Astrocyte (in vitro differentiated cells and primary cell): Measurements from ENCODE around the gene GRM5. TPM values are rescaled to one million over a fixed set of nuclear protein-coding genes. Genes with fewer than 3 reads are reported as not detected.

Experiments used
- DNase-seq: peaks from one replicate; pipeline ENCODE4 v3.0.0-alpha.2; 2010; ENCODE audit warnings: low read depth
- FAIRE-seq: peaks from 2 replicates; lab custom pipeline; 2011; peaks lifted over from hg19 to GRCh38; lab: Jason Lieb, UNC
- H2AFZ ChIP-seq: 2 replicates; pipeline ENCODE4 v1.6.0; 2012; ENCODE audit warnings: low read depth, low read length, inconsistent platforms
- H3K27ac ChIP-seq: 2 replicates; pipeline ENCODE4 v1.5.1; 2011; ENCODE audit warnings: low read depth, low read length, inconsistent platforms
- H3K27me3 ChIP-seq: 2 replicates; pipeline ENCODE4 v1.6.0; 2011; ENCODE audit warnings: low read length, inconsistent platforms; ENCODE audit not compliant: insufficient read depth
- H3K36me3 ChIP-seq: 2 replicates; pipeline ENCODE4 v1.5.1; 2011; ENCODE audit warnings: low read length, inconsistent platforms; ENCODE audit not compliant: insufficient read depth
- H3K4me1 ChIP-seq: 2 replicates; pipeline ENCODE4 v1.5.1; 2011; ENCODE audit warnings: low read length, inconsistent platforms; ENCODE audit not compliant: insufficient read depth
- H3K4me2 ChIP-seq: 2 replicates; pipeline ENCODE4 v1.6.0; 2012; ENCODE audit warnings: low read length, inconsistent platforms
- H3K4me3 ChIP-seq: 2 replicates; pipeline ENCODE4 v1.5.1; 2011; ENCODE audit warnings: low read depth, mild to moderate bottlenecking, low read length, inconsistent platforms; ENCODE audit not compliant: insufficient read depth
- H3K79me2 ChIP-seq: 2 replicates; pipeline ENCODE4 v1.6.0; 2012; ENCODE audit warnings: mild to moderate bottlenecking, low read length, inconsistent platforms; ENCODE audit not compliant: insufficient read depth
- H3K9ac ChIP-seq: 2 replicates; pipeline ENCODE4 v1.6.0; 2012; ENCODE audit warnings: mild to moderate bottlenecking, low read length, inconsistent platforms
- H3K9me3 ChIP-seq: 2 replicates; pipeline ENCODE4 v1.5.1; 2012; ENCODE audit warnings: low read depth, mild to moderate bottlenecking, low read length, inconsistent platforms; ENCODE audit not compliant: insufficient read depth
- H4K20me1 ChIP-seq: 2 replicates; pipeline ENCODE4 v1.6.0; 2012; ENCODE audit warnings: low read length, inconsistent platforms; ENCODE audit not compliant: insufficient read depth
- H3K27ac Mint-ChIP-seq: one replicate; pipeline ENCODE4 v1.8.0; 2021; ENCODE audit warnings: mild to moderate bottlenecking, mixed read lengths; ENCODE audit not compliant: unreplicated experiment
- H3K27me3 Mint-ChIP-seq: one replicate; pipeline ENCODE4 v1.8.0; 2021; ENCODE audit warnings: low read depth, mixed read lengths; ENCODE audit not compliant: unreplicated experiment
- H3K36me3 Mint-ChIP-seq: one replicate; pipeline ENCODE4 v1.8.0; 2021; ENCODE audit warnings: low read depth, mixed read lengths; ENCODE audit not compliant: unreplicated experiment
- H3K4me1 Mint-ChIP-seq: one replicate; pipeline ENCODE4 v1.8.0; 2021; ENCODE audit warnings: low read depth, mixed read lengths; ENCODE audit not compliant: unreplicated experiment
- H3K4me3 Mint-ChIP-seq: one replicate; pipeline ENCODE4 v1.8.0; 2021; ENCODE audit warnings: mild to moderate bottlenecking, moderate library complexity, mixed read lengths; ENCODE audit not compliant: unreplicated experiment
- H3K9me3 Mint-ChIP-seq: one replicate; pipeline ENCODE4 v1.8.0; 2021; ENCODE audit warnings: mild to moderate bottlenecking, mixed read lengths; ENCODE audit not compliant: unreplicated experiment
- CTCF ChIP-seq: IDR thresholded peaks from 2 replicates; pipeline ENCODE4 v1.5.1; 2011; ENCODE audit warnings: low read depth, mild to moderate bottlenecking, inconsistent platforms, low read length, moderate library complexity; ENCODE audit not compliant: insufficient read depth
- EZH2 ChIP-seq: IDR thresholded peaks from 2 replicates; pipeline ENCODE4 v1.6.1; 2012; ENCODE audit warnings: mild to moderate bottlenecking, low read length, inconsistent platforms; ENCODE audit not compliant: insufficient read depth
- total RNA-seq: library from RNA; stranded (reverse); gene quantifications from 2 replicates; pipeline ENCODE4 v1.2.1, GENCODE V29; 2021

The GRM5 gene
- total RNA-seq, 1 donor from 2014 or later = 0.30 TPM

GRCh38 chr11:88537613-88538012 is 528.2 kb downstream of the GRM5 start:
- H3K9me3 Mint-ChIP-seq = peaks cover 2% of the 10 kb centered on the region
- no peaks in the 10 kb centered on the region for H3K27me3 Mint-ChIP-seq
- H3K9me3 ChIP-seq = no peaks in the 10 kb centered on the region
- peaks cover 20% of the 10 kb centered on the region for H3K4me1 ChIP-seq
- H3K27me3 ChIP-seq = no peaks in the 10 kb centered on the region
- no peak overlapping the region for H3K4me3 Mint-ChIP-seq
- H3K4me3 ChIP-seq = no peak overlapping the region
- no peak overlapping the region for H3K27ac ChIP-seq
- FAIRE-seq (peak; percentile 73), DNase-seq (no peak)
- no peak for TF ChIP-seq EZH2
- H3K9ac ChIP-seq = no peak overlapping the region
- no peak overlapping the region for H3K27ac Mint-ChIP-seq
- H3K36me3 Mint-ChIP-seq = no peaks in the 10 kb centered on the region
- no peaks in the 10 kb centered on the region for H3K79me2 ChIP-seq
- no peak overlapping the region for H3K4me2 ChIP-seq
- H2AFZ ChIP-seq = no peak overlapping the region
- no peaks in the 10 kb centered on the region for H4K20me1 ChIP-seq
- no peaks in the 10 kb centered on the region for H3K36me3 ChIP-seq
- peaks cover 29% of the 10 kb centered on the region for H3K4me1 Mint-ChIP-seq

GRCh38 chr11:88536616-88537265 is 529.0 kb downstream of the GRM5 start:
- H3K4me3 ChIP-seq = no peak overlapping the region
- H3K79me2 ChIP-seq = no peaks in the 10 kb centered on the region
- peak overlapping the region; percentile 92 for H3K27ac ChIP-seq
- H3K4me3 Mint-ChIP-seq = no peak overlapping the region
- no peak for DNase-seq
- H3K36me3 ChIP-seq = no peaks in the 10 kb centered on the region
- peaks cover 2% of the 10 kb centered on the region for H3K9me3 Mint-ChIP-seq
- H3K27ac Mint-ChIP-seq = peak overlapping the region; percentile 99
- H3K9me3 ChIP-seq = no peaks in the 10 kb centered on the region
- no peak for TF ChIP-seq EZH2
- TF ChIP-seq CTCF = no peak
- H4K20me1 ChIP-seq = no peaks in the 10 kb centered on the region
- H3K27me3 ChIP-seq = no peaks in the 10 kb centered on the region
- FAIRE-seq = no peak
- peaks cover 34% of the 10 kb centered on the region for H3K4me1 Mint-ChIP-seq
- no peaks in the 10 kb centered on the region for H3K36me3 Mint-ChIP-seq
- peak overlapping the region; percentile 38 for H2AFZ ChIP-seq
- peak overlapping the region; percentile 64 for H3K9ac ChIP-seq
- H3K4me2 ChIP-seq = peak overlapping the region; percentile 59
- peaks cover 20% of the 10 kb centered on the region for H3K4me1 ChIP-seq
- H3K27me3 Mint-ChIP-seq = no peaks in the 10 kb centered on the region

GRCh38 chr11:88535916-88536547 is 529.8 kb downstream of the GRM5 start:
- peaks cover 38% of the 10 kb centered on the region for H3K4me1 Mint-ChIP-seq
- no peak overlapping the region for H3K4me3 ChIP-seq
- FAIRE-seq (peak; percentile 99), DNase-seq (peak; percentile 96)
- no peaks in the 10 kb centered on the region for H3K27me3 Mint-ChIP-seq
- H3K4me2 ChIP-seq = peak overlapping the region; percentile 59
- H3K4me3 Mint-ChIP-seq = no peak overlapping the region
- H3K36me3 Mint-ChIP-seq = no peaks in the 10 kb centered on the region
- H3K27ac ChIP-seq = peak overlapping the region; percentile 92
- no peaks in the 10 kb centered on the region for H3K79me2 ChIP-seq
- H3K36me3 ChIP-seq = no peaks in the 10 kb centered on the region
- H3K9me3 ChIP-seq = no peaks in the 10 kb centered on the region
- H3K27me3 ChIP-seq = no peaks in the 10 kb centered on the region
- TF ChIP-seq CTCF = no peak
- TF ChIP-seq EZH2 = no peak
- H4K20me1 ChIP-seq = no peaks in the 10 kb centered on the region
- H3K9ac ChIP-seq = peak overlapping the region; percentile 64
- peak overlapping the region; percentile 99 for H3K27ac Mint-ChIP-seq
- H3K9me3 Mint-ChIP-seq = peaks cover 2% of the 10 kb centered on the region
- H3K4me1 ChIP-seq = peaks cover 20% of the 10 kb centered on the region
- H2AFZ ChIP-seq = peak overlapping the region; percentile 38
